GM23248 (cell line): ENCODE measurements around the gene MTHFD2L. TPM values are rescaled to one million over a fixed set of nuclear protein-coding genes. Genes with fewer than 3 reads are reported as not detected.

ENCODE experiments used
- DNase-seq: peaks from one replicate; pipeline ENCODE4 v3.0.0-alpha.2; 2015
- H2AFZ ChIP-seq: fragments of 200-600 bp; sonication (generic); 2 replicates; pipeline ENCODE4 v1.6.1; 2016; ENCODE audit warnings: antibody characterized with exemption
- H3F3A ChIP-seq: fragments of 200-600 bp; sonication (generic); 2 replicates; pipeline ENCODE4 v1.6.1; 2016; ENCODE audit warnings: mild to moderate bottlenecking, antibody characterized with exemption, mixed run types; ENCODE audit not compliant: insufficient read depth
- H3K27ac ChIP-seq: fragments of 200-600 bp; sonication (generic); 2 replicates; pipeline ENCODE4 v1.5.1; 2016; ENCODE audit warnings: mild to moderate bottlenecking
- H3K27me3 ChIP-seq: fragments of 200-600 bp; sonication (generic); replicated peaks from 2 replicates; pipeline ENCODE4 v1.6.1; 2016; ENCODE audit warnings: mild to moderate bottlenecking; ENCODE audit not compliant: insufficient read depth
- H3K36me3 ChIP-seq: fragments of 200-600 bp; sonication (generic); 2 replicates; pipeline ENCODE4 v1.6.1; 2016; ENCODE audit warnings: low read depth, mild to moderate bottlenecking
- H3K4me1 ChIP-seq: fragments of 200-600 bp; sonication (generic); 2 replicates; pipeline ENCODE4 v1.6.1; 2016; ENCODE audit warnings: mild to moderate bottlenecking; ENCODE audit not compliant: insufficient read depth
- H3K4me2 ChIP-seq: fragments of 200-600 bp; sonication (generic); one replicate; pipeline ENCODE4 v1.6.1; 2016; ENCODE audit warnings: mild to moderate bottlenecking; ENCODE audit not compliant: unreplicated experiment
- H3K4me3 ChIP-seq: fragments of 200-600 bp; sonication (generic); 2 replicates; pipeline ENCODE4 v1.5.1; 2016; ENCODE audit warnings: mild to moderate bottlenecking
- H3K79me2 ChIP-seq: fragments of 200-600 bp; sonication (generic); 2 replicates; pipeline ENCODE4 v1.6.1; 2016; ENCODE audit warnings: mild to moderate bottlenecking; ENCODE audit not compliant: insufficient read depth
- H3K9ac ChIP-seq: fragments of 200-600 bp; sonication (generic); 2 replicates; pipeline ENCODE4 v1.6.1; 2016; ENCODE audit warnings: mild to moderate bottlenecking
- H3K9me2 ChIP-seq: fragments of 200-600 bp; sonication (generic); 2 replicates; pipeline ENCODE4 v1.6.1; 2016; ENCODE audit warnings: mixed run types, mild to moderate bottlenecking, moderate library complexity; ENCODE audit not compliant: insufficient read depth
- H3K9me3 ChIP-seq: fragments of 200-600 bp; sonication (generic); one replicate; pipeline ENCODE4 v1.6.1; 2017; ENCODE audit warnings: low read depth
- H4K20me1 ChIP-seq: fragments of 200-600 bp; sonication (generic); 2 replicates; pipeline ENCODE4 v1.6.0; 2016; ENCODE audit not compliant: insufficient read depth
- EZH2 ChIP-seq: fragments of 200-600 bp; sonication (generic); IDR thresholded peaks from 2 replicates; pipeline ENCODE4 v1.6.1; 2018; ENCODE audit warnings: antibody characterized with exemption, mild to moderate bottlenecking; ENCODE audit not compliant: insufficient read depth, poor library complexity, severe bottlenecking
- EZH2phosphoT487 ChIP-seq: fragments of 200-600 bp; sonication (generic); IDR thresholded peaks from 2 replicates; pipeline ENCODE4 v1.6.1; 2018; ENCODE audit warnings: antibody characterized with exemption, moderate library complexity, mild to moderate bottlenecking, low read depth; ENCODE audit not compliant: insufficient read depth
- WGBS, 2 experiments: methylation state at CpG; one replicate each; pipeline ENCODE4 v1.1.6; 2015 to 2017; ENCODE audit warnings: low lambda C conversion rate in 2 of 2, low coverage in 1 of 2; ENCODE audit errors: missing lambda C conversion rate in 2 of 2; 5-methylcytosine and 5-hydroxymethylcytosine counted together
- in situ Hi-C: fragments of 300-500 bp; cut with MboI; formaldehyde crosslinking; loops from 2 replicates; pipeline ENCODE4 v1.15.0; 2020
- polyA plus RNA-seq: library from polyadenylated mRNA; unstranded; fragments of >200 nt; fragmentation: Nextera tagmentation; extraction: Ambion mirVana; gene quantifications from 2 replicates; pipeline ENCODE4 v1.2.1, GENCODE V29; 2016
- total RNA-seq: library from RNA; depleted of rRNA; stranded (reverse); fragments of >200 nt; shearing (Covaris generic); gene quantifications from 2 replicates; pipeline ENCODE4 v1.2.3, GENCODE V29; 2014

The MTHFD2L gene
- total and polyA plus RNA-seq, 2 experiments from 2014 or later, result 6.3 to 7.9 TPM

- TF ChIP-seq EZH2 (no peak), EZH2phosphoT487 (no peak)
- Histone ChIP-seq H3K9me2 (no peaks in the 10 kb centered on the region), H3K9ac (no peak overlapping the region), H3K79me2 (no peaks in the 10 kb centered on the region), H3K4me1 (peaks cover 29% of the 10 kb centered on the region), H2AFZ (no peak overlapping the region), H3F3A (peaks cover 18% of the 10 kb centered on the region), H3K27me3 (no peaks in the 10 kb centered on the region), H4K20me1 (no peaks in the 10 kb centered on the region), H3K4me3 (peak overlapping the region; percentile 35), H3K36me3 (no peaks in the 10 kb centered on the region), H3K9me3 (no peaks in the 10 kb centered on the region), H3K27ac (peak overlapping the region; percentile 60), H3K4me2 (peak overlapping the region; percentile 71)
- WGBS, 2 experiments, result 31 to 41% methylated on average over 2 of the region's 2 CpGs
- DNase-seq, result peak; percentile 84
- in situ Hi-C loops, result no loop called here
Observed at GRCh38 chr4:74283614-74284013, 125.7 kb downstream of the MTHFD2L start.

- H3K9me3 ChIP-seq, result no peaks in the 10 kb centered on the region
- H4K20me1 ChIP-seq, result no peaks in the 10 kb centered on the region
- H3K4me2 ChIP-seq, result peak overlapping the region; percentile 71
- H3K9me2 ChIP-seq, result no peaks in the 10 kb centered on the region
- peak; percentile 60; the same call in 1 of the 2 replicates for TF ChIP-seq EZH2phosphoT487
- no peak for TF ChIP-seq EZH2
- H3K27ac ChIP-seq, result peak overlapping the region; percentile 60
- 24 to 42% methylated on average over 3 of the region's 3 CpGs for WGBS, 2 experiments
- no peak overlapping the region for H3K9ac ChIP-seq
- peak overlapping the region; percentile 35 for H3K4me3 ChIP-seq
- peak; percentile 78 for DNase-seq
- no peak overlapping the region for H2AFZ ChIP-seq
- no peaks in the 10 kb centered on the region for H3K79me2 ChIP-seq
- H3K27me3 ChIP-seq, result no peaks in the 10 kb centered on the region
- in situ Hi-C loops, result no loop called here
- H3K4me1 ChIP-seq, result peaks cover 29% of the 10 kb centered on the region
- no peaks in the 10 kb centered on the region for H3K36me3 ChIP-seq
- H3F3A ChIP-seq, result peaks cover 18% of the 10 kb centered on the region
Observed at GRCh38 chr4:74284053-74284452, 126.1 kb downstream of the MTHFD2L start.

- Histone ChIP-seq H2AFZ (no peak overlapping the region), H3K27me3 (no peaks in the 10 kb centered on the region), H3K36me3 (no peaks in the 10 kb centered on the region), H3K4me1 (peaks cover 29% of the 10 kb centered on the region), H3K9me2 (no peaks in the 10 kb centered on the region), H3K79me2 (no peaks in the 10 kb centered on the region), H3K4me2 (no peak overlapping the region), H3K27ac (no peak overlapping the region), H3K4me3 (no peak overlapping the region), H3F3A (peaks cover 18% of the 10 kb centered on the region), H3K9ac (no peak overlapping the region), H4K20me1 (no peaks in the 10 kb centered on the region), H3K9me3 (no peaks in the 10 kb centered on the region)
- in situ Hi-C loops, result no loop called here
- no peak for DNase-seq
- TF ChIP-seq EZH2 (no peak), EZH2phosphoT487 (no peak)
- 100% methylated on average over 1 of the region's 1 CpG for WGBS, 2 experiments
Observed at GRCh38 chr4:74287164-74287563, 129.2 kb downstream of the MTHFD2L start.

- in situ Hi-C loops, result no loop called here
Observed at GRCh38 chr4:74287791-74288190, 129.9 kb downstream of the MTHFD2L start.

GRCh38 chr4:74291471-74291870 is 133.6 kb downstream of the MTHFD2L start:
- Histone ChIP-seq H3K27ac (no peak overlapping the region), H3K36me3 (no peaks in the 10 kb centered on the region), H3K9me3 (no peaks in the 10 kb centered on the region), H3F3A (no peaks in the 10 kb centered on the region), H3K9ac (no peak overlapping the region), H3K27me3 (no peaks in the 10 kb centered on the region), H2AFZ (no peak overlapping the region), H3K79me2 (no peaks in the 10 kb centered on the region), H3K4me1 (no peaks in the 10 kb centered on the region), H4K20me1 (no peaks in the 10 kb centered on the region), H3K4me2 (no peak overlapping the region), H3K9me2 (no peaks in the 10 kb centered on the region), H3K4me3 (no peak overlapping the region)
- no peak for DNase-seq
- 92 to 94% methylated on average over 1 of the region's 1 CpG for WGBS, 2 experiments
- TF ChIP-seq EZH2, result no peak
- TF ChIP-seq EZH2phosphoT487, result no peak
- in situ Hi-C loops, result no loop called here

More at GRCh38 chr4:74287791-74288190, 129.9 kb downstream of the MTHFD2L start:
- Histone ChIP-seq H3K4me3 (no peak overlapping the region), H3K9me3 (no peaks in the 10 kb centered on the region), H3K9me2 (no peaks in the 10 kb centered on the region), H3K27ac (no peak overlapping the region), H2AFZ (no peak overlapping the region), H3F3A (peaks cover 18% of the 10 kb centered on the region), H4K20me1 (no peaks in the 10 kb centered on the region), H3K79me2 (no peaks in the 10 kb centered on the region), H3K4me1 (peaks cover 27% of the 10 kb centered on the region), H3K9ac (no peak overlapping the region), H3K36me3 (no peaks in the 10 kb centered on the region), H3K27me3 (no peaks in the 10 kb centered on the region), H3K4me2 (no peak overlapping the region)
- no peak for DNase-seq
- TF ChIP-seq EZH2 (no peak), EZH2phosphoT487 (no peak)
